WTC11 (cell line): ENCODE data around the gene AOAH. TPM values are rescaled to one million over a fixed set of nuclear protein-coding genes. Genes with fewer than 3 reads are reported as not detected.

Experiments
- ATAC-seq: fragments of 200-7000 bp; cut with Tn5 transposase; 2 replicates; pipeline ENCODE4 v1.10.0; 2021; ENCODE audit warnings: mild to moderate bottlenecking, moderate library complexity
- CTCF ChIA-PET: fragments of 300-600 bp; sonication (Branson Sonifier 250); formaldehyde crosslinking; loops from one replicate; lab custom pipeline; 2021; ENCODE audit warnings: antibody characterized with exemption; lab: Charles Lee
- POLR2A ChIA-PET: fragments of 350-600 bp; sonication (Branson Sonifier 250); formaldehyde crosslinking; loops from one replicate; lab custom pipeline; 2021; ENCODE audit warnings: antibody characterized with exemption; lab: Charles Lee
- DNase-seq: peaks from one replicate; pipeline ENCODE4 v3.0.0; 2021; ENCODE audit warnings: low spot score
- H3K27ac Mint-ChIP-seq: 2 replicates; pipeline ENCODE4 v1.8.0; 2021; ENCODE audit warnings: mixed read lengths
- H3K27me3 Mint-ChIP-seq: 2 replicates; pipeline ENCODE4 v1.8.0; 2021; ENCODE audit warnings: low read depth, mild to moderate bottlenecking, moderate library complexity, mixed read lengths
- H3K36me3 Mint-ChIP-seq: 2 replicates; pipeline ENCODE4 v1.8.0; 2021; ENCODE audit warnings: mixed read lengths
- H3K4me1 Mint-ChIP-seq: 2 replicates; pipeline ENCODE4 v1.8.0; 2022; ENCODE audit warnings: mixed read lengths
- H3K4me3 Mint-ChIP-seq: 2 replicates; pipeline ENCODE4 v1.8.0; 2021; ENCODE audit warnings: mild to moderate bottlenecking, moderate library complexity, mixed read lengths
- H3K9me3 Mint-ChIP-seq: 2 replicates; pipeline ENCODE4 v1.8.0; 2021; ENCODE audit warnings: mixed read lengths
- ATF1 ChIP-seq: sonication (generic); formaldehyde crosslinking; IDR thresholded peaks from 2 replicates; pipeline ENCODE4 v1.8.1; 2023; ENCODE audit warnings: mild to moderate bottlenecking, moderate library complexity, missing genetic modification reagents
- CBFB ChIP-seq: sonication (generic); formaldehyde crosslinking; IDR thresholded peaks from 2 replicates; pipeline ENCODE4 v1.8.1; 2022; ENCODE audit warnings: mild to moderate bottlenecking, low read depth, missing genetic modification reagents
- CREM ChIP-seq: sonication (generic); formaldehyde crosslinking; IDR thresholded peaks from 2 replicates; pipeline ENCODE4 v1.8.1; 2022; ENCODE audit warnings: mild to moderate bottlenecking, missing genetic modification reagents, moderate library complexity
- ELF4 ChIP-seq: sonication (generic); formaldehyde crosslinking; IDR thresholded peaks from 2 replicates; pipeline ENCODE4 v1.8.1; 2022; ENCODE audit warnings: low read depth, mild to moderate bottlenecking, moderate library complexity, missing genetic modification reagents
- ESRRA ChIP-seq: sonication (generic); formaldehyde crosslinking; IDR thresholded peaks from 2 replicates; pipeline ENCODE4 v1.8.1; 2022; ENCODE audit warnings: mild to moderate bottlenecking, missing genetic modification reagents, borderline replicate concordance
- FOXJ3 ChIP-seq: sonication (generic); formaldehyde crosslinking; IDR thresholded peaks from 2 replicates; pipeline ENCODE4 v1.9.0; 2021; ENCODE audit warnings: missing genetic modification reagents, mild to moderate bottlenecking, borderline replicate concordance
- GRHL2 ChIP-seq: fragments of 250-450 bp; sonication (Bioruptor Pico); IDR thresholded peaks from 2 replicates; pipeline ENCODE4 v1.8.0; 2022; ENCODE audit warnings: mild to moderate bottlenecking, moderate library complexity; ENCODE audit not compliant: insufficient replicate concordance, severe bottlenecking
- HMGXB4 ChIP-seq: sonication (generic); formaldehyde crosslinking; IDR thresholded peaks from 2 replicates; pipeline ENCODE4 v1.8.1; 2023; ENCODE audit warnings: mild to moderate bottlenecking, moderate library complexity, missing genetic modification reagents
- IRF1 ChIP-seq: sonication (generic); formaldehyde crosslinking; IDR thresholded peaks from 2 replicates; pipeline ENCODE4 v1.8.0; 2023; ENCODE audit warnings: missing genetic modification reagents
- KAT7 ChIP-seq: sonication (generic); formaldehyde crosslinking; IDR thresholded peaks from 2 replicates; pipeline ENCODE4 v1.8.1; 2023; ENCODE audit warnings: missing genetic modification reagents, mild to moderate bottlenecking, borderline replicate concordance
- MLX ChIP-seq: sonication (generic); formaldehyde crosslinking; IDR thresholded peaks from 2 replicates; pipeline ENCODE4 v1.8.1; 2023; ENCODE audit warnings: mild to moderate bottlenecking, missing genetic modification reagents, moderate library complexity
- NFE2L1 ChIP-seq: sonication (generic); formaldehyde crosslinking; IDR thresholded peaks from 2 replicates; pipeline ENCODE4 v1.8.1; 2023; ENCODE audit warnings: missing genetic modification reagents
- RELA ChIP-seq: sonication (generic); formaldehyde crosslinking; IDR thresholded peaks from 2 replicates; pipeline ENCODE4 v1.8.1; 2022; ENCODE audit warnings: missing genetic modification reagents, mild to moderate bottlenecking, borderline replicate concordance
- RORB ChIP-seq: fragments of 250-450 bp; sonication (Bioruptor Pico); IDR thresholded peaks from 2 replicates; pipeline ENCODE4 v1.9.0; 2021; ENCODE audit warnings: mild to moderate bottlenecking
- SOX15 ChIP-seq: fragments of 250-450 bp; sonication (Bioruptor Pico); IDR thresholded peaks from 2 replicates; pipeline ENCODE4 v1.9.0; 2021; ENCODE audit warnings: mild to moderate bottlenecking
- USF1 ChIP-seq: sonication (generic); formaldehyde crosslinking; IDR thresholded peaks from 2 replicates; pipeline ENCODE4 v1.8.0; 2022; ENCODE audit warnings: mild to moderate bottlenecking, missing genetic modification reagents
- ZBTB43 ChIP-seq: sonication (generic); formaldehyde crosslinking; IDR thresholded peaks from 2 replicates; pipeline ENCODE4 v1.8.1; 2023; ENCODE audit warnings: mild to moderate bottlenecking, missing genetic modification reagents
- ZNF317 ChIP-seq: sonication (generic); formaldehyde crosslinking; IDR thresholded peaks from 2 replicates; pipeline ENCODE4 v1.8.1; 2023; ENCODE audit warnings: low read depth, mild to moderate bottlenecking, moderate library complexity, missing genetic modification reagents, borderline replicate concordance
- ZNF416 ChIP-seq: fragments of 250-450 bp; sonication (Bioruptor Pico); IDR thresholded peaks from 2 replicates; pipeline ENCODE4 v1.9.0; 2021; ENCODE audit warnings: mild to moderate bottlenecking, inconsistent platforms
- ZNF423 ChIP-seq: fragments of 250-450 bp; sonication (Bioruptor Pico); IDR thresholded peaks from 2 replicates; pipeline ENCODE4 v2.1.2; 2022; ENCODE audit warnings: mild to moderate bottlenecking, moderate library complexity
- ZNF671 ChIP-seq: fragments of 250-450 bp; sonication (Bioruptor Pico); IDR thresholded peaks from 2 replicates; pipeline ENCODE4 v1.8.0; 2021; ENCODE audit warnings: mild to moderate bottlenecking
- total RNA-seq: library from RNA; stranded (reverse); gene quantifications from 3 replicates; pipeline ENCODE4 v1.2.3, GENCODE V29; 2021

The AOAH gene
- total RNA-seq, 1 experiment from 2014 or later = 0.31 TPM

GRCh38 chr7:36639826-36640225, 84.5 kb downstream of the AOAH start:
- ChIA-PET CTCF (interaction anchor here (0.7 to 3.2 kb wide), 2 partner anchors 31 to 129 kb away, joined by 3 to 12 read pairs; no protein-coding TSS in a partner anchor), POLR2A (no interaction called here)
- no peak overlapping the region for H3K4me3 Mint-ChIP-seq
- peaks cover 29% of the 10 kb centered on the region for H3K4me1 Mint-ChIP-seq
- ATAC-seq = no peak
- no peaks in the 10 kb centered on the region for H3K9me3 Mint-ChIP-seq
- no peak for DNase-seq
- H3K27ac Mint-ChIP-seq = no peak overlapping the region
- H3K36me3 Mint-ChIP-seq = no peaks in the 10 kb centered on the region
- TF ChIP-seq RELA (CRISPR knock-in tag) (no peak), ZBTB43 (CRISPR knock-in tag) (no peak), MLX (CRISPR knock-in tag) (no peak), ESRRA (CRISPR knock-in tag) (no peak), ELF4 (CRISPR knock-in tag) (no peak)
- no peaks in the 10 kb centered on the region for H3K27me3 Mint-ChIP-seq

GRCh38 chr7:36638586-36639263, 85.6 kb downstream of the AOAH start:
- H3K27ac Mint-ChIP-seq = no peak overlapping the region
- ChIA-PET CTCF (interaction anchor here (3.2 kb wide), 1 partner anchor 32 kb away, joined by 12 read pairs; no protein-coding TSS in a partner anchor), POLR2A (interaction anchor here (0.9 kb wide), 1 partner anchor 151 kb away, joined by 3 read pairs; no protein-coding TSS in a partner anchor)
- TF ChIP-seq NFE2L1 (CRISPR knock-in tag) (no peak), ZBTB43 (CRISPR knock-in tag) (no peak), CBFB (CRISPR knock-in tag) (no peak), ATF1 (no peak), ZNF317 (no peak), ZNF416 (CRISPR knock-in tag) (no peak)
- ATAC-seq (no peak), DNase-seq (no peak)
- no peak overlapping the region for H3K4me3 Mint-ChIP-seq
- H3K9me3 Mint-ChIP-seq = no peaks in the 10 kb centered on the region
- H3K4me1 Mint-ChIP-seq = peaks cover 38% of the 10 kb centered on the region
- H3K36me3 Mint-ChIP-seq = no peaks in the 10 kb centered on the region
- no peaks in the 10 kb centered on the region for H3K27me3 Mint-ChIP-seq

- peaks cover 44% of the 10 kb centered on the region for H3K4me1 Mint-ChIP-seq
- CTCF ChIA-PET = interaction anchor here (3.2 kb wide), 1 partner anchor 33 kb away, joined by 12 read pairs; no protein-coding TSS in a partner anchor
- POLR2A ChIA-PET = no interaction called here
These were observed 86.2 kb downstream of the AOAH start for GRCh38 chr7:36638140-36638539.

More at GRCh38 chr7:36638140-36638539, 86.2 kb downstream of the AOAH start:
- Mint-ChIP-seq H3K27ac (no peak overlapping the region), H3K36me3 (no peaks in the 10 kb centered on the region), H3K27me3 (no peaks in the 10 kb centered on the region), H3K4me3 (no peak overlapping the region), H3K9me3 (no peaks in the 10 kb centered on the region)
- TF ChIP-seq CREM (CRISPR knock-in tag) (no peak), ZNF423 (no peak), ZNF416 (CRISPR knock-in tag) (no peak), GRHL2 (CRISPR knock-in tag) (no peak), FOXJ3 (CRISPR knock-in tag) (no peak), USF1 (CRISPR knock-in tag) (no peak), HMGXB4 (CRISPR knock-in tag) (no peak), ZNF671 (CRISPR knock-in tag) (no peak), KAT7 (CRISPR knock-in tag) (no peak), SOX15 (CRISPR knock-in tag) (no peak), IRF1 (CRISPR knock-in tag) (no peak), RORB (no peak)
- ATAC-seq (no peak), DNase-seq (no peak)
